Glomerular visceral epithelial cell (primary cell): ENCODE results near the gene KCTD8.

Experiments
- DNase-seq: peaks from one replicate; pipeline ENCODE4 v3.0.0-alpha.2; 2016; ENCODE audit errors: extremely low spot score

The KCTD8 gene

GRCh38 chr4:44448521-44449461 lies at the start of gene KCTD8:
KCTD8 (minus strand) TSS chr4:44448809.
- DNase-seq = peak; percentile 42

GRCh38 chr4:44494810-44495701 lies 46.4 kb upstream of the KCTD8 start:
- DNase-seq = no peak

GRCh38 chr4:44493924-44494323 lies 45.3 kb upstream of the KCTD8 start:
- no peak for DNase-seq

GRCh38 chr4:44487341-44487740 lies 38.7 kb upstream of the KCTD8 start:
- DNase-seq = no peak

GRCh38 chr4:44479731-44480130 lies 31.1 kb upstream of the KCTD8 start:
- no peak for DNase-seq

GRCh38 chr4:44462259-44462658 lies 13.7 kb upstream of the KCTD8 start:
- no peak for DNase-seq

- no peak for DNase-seq
These were observed 775 bp downstream of the KCTD8 start for GRCh38 chr4:44447563-44448504.

- no peak for DNase-seq
These were observed 1.6 kb downstream of the KCTD8 start for GRCh38 chr4:44446801-44447562.

GRCh38 chr4:44446191-44446590 lies 2.4 kb downstream of the KCTD8 start:
- no peak for DNase-seq

GRCh38 chr4:44438687-44439086 lies 9.9 kb downstream of the KCTD8 start:
- DNase-seq = no peak

- no peak for DNase-seq
These were observed 14.4 kb downstream of the KCTD8 start for GRCh38 chr4:44434247-44434646.

GRCh38 chr4:44425614-44426208 lies 22.9 kb downstream of the KCTD8 start:
- no peak for DNase-seq

- no peak for DNase-seq
These were observed 25.7 kb downstream of the KCTD8 start for GRCh38 chr4:44422912-44423311.

GRCh38 chr4:44421330-44422065 lies 27.1 kb downstream of the KCTD8 start:
- DNase-seq = no peak

GRCh38 chr4:44415251-44415650 lies 33.4 kb downstream of the KCTD8 start:
- no peak for DNase-seq

GRCh38 chr4:44368413-44369167 lies 80.0 kb downstream of the KCTD8 start:
- no peak for DNase-seq

GRCh38 chr4:44354172-44354571 lies 94.4 kb downstream of the KCTD8 start:
- no peak for DNase-seq

- DNase-seq = no peak
These were observed 97.5 kb downstream of the KCTD8 start for GRCh38 chr4:44351069-44351468.

GRCh38 chr4:44342800-44343199 lies 105.8 kb downstream of the KCTD8 start:
- DNase-seq = no peak
